Endothelial cell of umbilical vein (primary cell): ENCODE measurements around the gene BCS1L. TPM values are rescaled to one million over a fixed set of nuclear protein-coding genes. Genes with fewer than 3 reads are reported as not detected.

Source experiments
- BruUV-seq: library from RNA; stranded (reverse); fragments of 400-500 nt; replicated peaks from 2 replicates; lab custom pipeline; 2021; lab: Mats Ljungman, UMichigan
- CTCF ChIA-PET: fragments of 300-600, 350-600 bp; sonication (Branson Sonifier 250); formaldehyde crosslinking; loops from one replicate; lab custom pipeline; 2021; ENCODE audit warnings: antibody characterized with exemption, inconsistent platforms; lab: Charles Lee
- POLR2A ChIA-PET: fragments of 300-600, 350-600 bp; sonication (Branson Sonifier 250); formaldehyde crosslinking; loops from one replicate; lab custom pipeline; 2021; ENCODE audit warnings: antibody characterized with exemption, inconsistent platforms; lab: Charles Lee
- DNase-seq: peaks from one replicate; pipeline ENCODE4 v3.0.0-alpha.2; 2011; ENCODE audit warnings: low read depth, low spot score
- FAIRE-seq: peaks from 2 replicates; lab custom pipeline; 2011; peaks lifted over from hg19 to GRCh38; lab: Jason Lieb, UNC
- H2AFZ ChIP-seq: 2 replicates; pipeline ENCODE4 v1.6.0; 2012; ENCODE audit warnings: low read depth, low read length, control low read depth, inconsistent platforms
- H3K27ac ChIP-seq: 2 replicates; pipeline ENCODE4 v1.5.1; 2011; ENCODE audit warnings: low read depth, mild to moderate bottlenecking, control low read depth, low read length, moderate library complexity; ENCODE audit not compliant: insufficient read depth
- H3K27me3 ChIP-seq, 2 experiments: 2 replicates each; pipeline versions ENCODE4 v1.6.0 to v1.6.1; 2011; ENCODE audit warnings: low read length in 2 of 2, mixed read lengths in 1 of 2; ENCODE audit not compliant: control insufficient read depth in 2 of 2, insufficient read depth in 2 of 2
- H3K36me3 ChIP-seq, 2 experiments: 2 replicates in 1 of 2; 3 replicates in 1 of 2; pipeline ENCODE4 v1.5.1; 2011; ENCODE audit warnings: low read length in 2 of 2, mild to moderate bottlenecking in 1 of 2, moderate library complexity in 1 of 2; ENCODE audit not compliant: control insufficient read depth in 2 of 2, insufficient read depth in 2 of 2; ENCODE audit errors: extremely low read depth in 1 of 2
- H3K4me1 ChIP-seq: 3 replicates; pipeline ENCODE4 v1.5.1; 2011; ENCODE audit warnings: mild to moderate bottlenecking, low read length; ENCODE audit not compliant: control insufficient read depth, insufficient read depth; ENCODE audit errors: extremely low read depth
- H3K4me2 ChIP-seq: 2 replicates; pipeline ENCODE4 v1.6.1; 2011; ENCODE audit warnings: low read length, control low read depth, mixed read lengths; ENCODE audit not compliant: insufficient read depth
- H3K4me3 ChIP-seq, 3 experiments: fragments of 200-600 bp in 1 of 3; sonication (generic), shearing (Covaris generic) in 1 of 3; replicated peaks in 1 of 3; 2 replicates each; pipeline ENCODE4 v1.5.1; 2011 to 2016; ENCODE audit warnings: control low read depth in 3 of 3, low read length in 3 of 3, mild to moderate bottlenecking in 2 of 3, inconsistent platforms in 1 of 3, low read depth in 1 of 3, moderate library complexity in 1 of 3; ENCODE audit not compliant: insufficient read depth in 1 of 3
- H3K79me2 ChIP-seq: 2 replicates; pipeline ENCODE4 v1.6.0; 2012; ENCODE audit warnings: low read length, inconsistent platforms; ENCODE audit not compliant: control insufficient read depth, insufficient read depth
- H3K9ac ChIP-seq: replicated peaks from 2 replicates; pipeline ENCODE3; 2011; ENCODE audit warnings: low read length, control low read depth; ENCODE audit not compliant: insufficient read depth; ENCODE audit errors: extremely low read depth
- H3K9me1 ChIP-seq: replicated peaks from 3 replicates; pipeline ENCODE4 v1.6.0; 2011; ENCODE audit warnings: mild to moderate bottlenecking, low read length; ENCODE audit not compliant: control insufficient read depth, insufficient read depth; ENCODE audit errors: extremely low read depth
- H3K9me3 ChIP-seq: replicated peaks from 2 replicates; pipeline ENCODE4 v1.5.1; 2012; ENCODE audit warnings: low read length, inconsistent platforms; ENCODE audit not compliant: control insufficient read depth, insufficient read depth
- H4K20me1 ChIP-seq: replicated peaks from 2 replicates; pipeline ENCODE3; 2011; ENCODE audit warnings: mild to moderate bottlenecking, low read length; ENCODE audit not compliant: control insufficient read depth, insufficient read depth; ENCODE audit errors: extremely low read depth
- EZH2 ChIP-seq: IDR thresholded peaks from 2 replicates; pipeline ENCODE4 v1.6.1; 2012; ENCODE audit warnings: borderline replicate concordance, low read depth, mild to moderate bottlenecking, moderate library complexity, low read length, inconsistent platforms; ENCODE audit not compliant: severe bottlenecking
- FOS ChIP-seq: IDR thresholded peaks from 2 replicates; pipeline ENCODE4 v1.6.1; 2011; ENCODE audit warnings: mild to moderate bottlenecking, low read length, moderate library complexity, borderline replicate concordance; ENCODE audit not compliant: insufficient read depth
- GATA2 ChIP-seq: IDR thresholded peaks from 2 replicates; pipeline ENCODE4 v1.7.0; 2011; ENCODE audit warnings: low read depth, mild to moderate bottlenecking, moderate library complexity, mixed read lengths, low read length; ENCODE audit not compliant: insufficient read length, insufficient read depth
- JUN ChIP-seq: IDR thresholded peaks from 2 replicates; pipeline ENCODE4 v1.6.1; 2011; ENCODE audit warnings: borderline replicate concordance, low read depth; ENCODE audit not compliant: insufficient read length, insufficient read depth
- MYC ChIP-seq: IDR thresholded peaks from one replicate; pipeline ENCODE4 v1.6.1; 2011; ENCODE audit warnings: mild to moderate bottlenecking, low read depth, low read length
- POLR2A ChIP-seq: IDR thresholded peaks from 2 replicates; pipeline ENCODE4 v1.6.1; 2012; ENCODE audit warnings: low read depth, mild to moderate bottlenecking, control low read depth, low read length
- POLR2AphosphoS5 ChIP-seq: IDR thresholded peaks from 2 replicates; pipeline ENCODE4 v1.6.1; 2012; ENCODE audit warnings: low read depth, mild to moderate bottlenecking, control low read depth, low read length, moderate library complexity; ENCODE audit not compliant: insufficient read depth
- dilution Hi-C: fragments of 300-500 bp; cut with MboI; formaldehyde crosslinking; loops from one replicate; pipeline ENCODE4 v1.15.0; 2019; ENCODE audit warnings: low sequenced_read_pairs; ENCODE audit not compliant: extremely low pct_ligation_motif_present
- intact Hi-C: fragments of 100-400 bp; cut with micrococcal nuclease; formaldehyde crosslinking; loops from one replicate; pipeline ENCODE4 v1.10.0; 2022
- polyA plus RNA-seq, 4 experiments: library from polyadenylated mRNA; depleted of rRNA in 3 of 4; stranded (reverse) in 3 of 4; unstranded in 1 of 4; fragments of >200 nt; gene quantifications; 2 replicates each; pipeline versions ENCODE4 v1.2.1 to v1.2.3, GENCODE V29; 2011 to 2012; ENCODE audit warnings: missing spikeins in 1 of 4
- total RNA-seq: library from RNA; stranded (reverse); gene quantifications from 2 replicates; pipeline ENCODE4 v1.2.3, GENCODE V29; 2021
- TF ChIP-seq, protein P1 (sequence below), 2 donors: IDR thresholded peaks; 1 replicate in 1 of 2; 2 replicates in 1 of 2; pipeline ENCODE4 v1.5.1; 2011; ENCODE audit warnings: low read length in 2 of 2, mild to moderate bottlenecking in 2 of 2, moderate library complexity in 2 of 2, control low read depth in 1 of 2, inconsistent platforms in 1 of 2, low read depth in 1 of 2; ENCODE audit not compliant: insufficient read depth in 1 of 2; ENCODE audit errors: extremely low read depth in 1 of 2
- TF ChIP-seq, protein P2 (sequence below): IDR thresholded peaks from 2 replicates; pipeline ENCODE4 v1.6.1; 2011; ENCODE audit not compliant: insufficient read depth, insufficient read length

The BCS1L gene
- total and polyA plus RNA-seq, 2 donors (not counting 3 experiments of a cell fraction or from before 2014, with no cell fraction given), result 57.4 to 70.3 TPM

DNA sequence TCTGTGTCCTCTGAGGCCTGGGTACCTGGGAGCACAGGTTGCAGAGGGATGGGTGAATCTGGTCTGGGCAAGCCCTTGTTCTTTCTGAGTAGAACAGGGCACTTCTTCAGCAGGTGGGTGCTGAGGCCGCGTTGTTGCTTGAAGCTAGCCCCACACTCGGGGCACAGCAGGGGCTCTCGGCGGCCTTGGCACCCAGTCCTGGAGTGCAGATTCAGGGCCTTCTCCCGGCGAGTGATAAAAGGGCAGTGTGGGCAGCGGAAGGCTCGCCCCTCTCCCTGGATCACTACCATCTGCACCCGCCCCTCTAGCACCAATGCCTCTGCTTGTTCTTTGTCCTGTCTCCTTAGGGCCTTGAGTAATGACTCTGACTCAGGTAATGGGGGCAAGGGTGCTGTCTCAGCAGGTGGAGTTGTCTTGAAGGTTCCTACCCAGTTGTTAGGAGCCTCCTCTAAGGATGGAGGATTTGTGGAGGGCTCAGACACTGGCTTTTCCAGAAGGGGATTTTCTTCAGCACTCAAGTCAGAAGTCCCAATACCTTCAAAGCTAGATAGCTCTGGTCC is 15.7 kb upstream of the BCS1L start:
- Histone ChIP-seq H3K79me2 (peaks cover 9% of the 10 kb centered on the region), H3K36me3 (peaks cover 24 to 52% of the 10 kb centered on the region in 2 experiments), H3K27me3 (no peaks in the 10 kb centered on the region), H3K9me1 (no peaks in the 10 kb centered on the region), H3K9me3 (no peaks in the 10 kb centered on the region), H4K20me1 (no peaks in the 10 kb centered on the region), H2AFZ (no peak overlapping the region), H3K27ac (no peak overlapping the region), H3K4me3 (no peak overlapping the region), H3K4me1 (peaks cover 6% of the 10 kb centered on the region), H3K9ac (no peak overlapping the region), H3K4me2 (no peak overlapping the region)
- no peak for FAIRE-seq
- no peak for DNase-seq
- TF ChIP-seq POLR2AphosphoS5 (no peak), JUN (no peak), POLR2A (no peak), GATA2 (no peak), FOS (no peak), EZH2 (no peak), MYC (no peak)
- TF ChIP-seq, protein P1, sequence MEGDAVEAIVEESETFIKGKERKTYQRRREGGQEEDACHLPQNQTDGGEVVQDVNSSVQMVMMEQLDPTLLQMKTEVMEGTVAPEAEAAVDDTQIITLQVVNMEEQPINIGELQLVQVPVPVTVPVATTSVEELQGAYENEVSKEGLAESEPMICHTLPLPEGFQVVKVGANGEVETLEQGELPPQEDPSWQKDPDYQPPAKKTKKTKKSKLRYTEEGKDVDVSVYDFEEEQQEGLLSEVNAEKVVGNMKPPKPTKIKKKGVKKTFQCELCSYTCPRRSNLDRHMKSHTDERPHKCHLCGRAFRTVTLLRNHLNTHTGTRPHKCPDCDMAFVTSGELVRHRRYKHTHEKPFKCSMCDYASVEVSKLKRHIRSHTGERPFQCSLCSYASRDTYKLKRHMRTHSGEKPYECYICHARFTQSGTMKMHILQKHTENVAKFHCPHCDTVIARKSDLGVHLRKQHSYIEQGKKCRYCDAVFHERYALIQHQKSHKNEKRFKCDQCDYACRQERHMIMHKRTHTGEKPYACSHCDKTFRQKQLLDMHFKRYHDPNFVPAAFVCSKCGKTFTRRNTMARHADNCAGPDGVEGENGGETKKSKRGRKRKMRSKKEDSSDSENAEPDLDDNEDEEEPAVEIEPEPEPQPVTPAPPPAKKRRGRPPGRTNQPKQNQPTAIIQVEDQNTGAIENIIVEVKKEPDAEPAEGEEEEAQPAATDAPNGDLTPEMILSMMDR (IDR thresholded peaks at IDR 0.05; ENCODE audit: extremely low read depth in 1 of 2, insufficient read depth in 1 of 2, low read depth in 1 of 2, low read length in 2 of 2), result no peak
- TF ChIP-seq, protein P2, sequence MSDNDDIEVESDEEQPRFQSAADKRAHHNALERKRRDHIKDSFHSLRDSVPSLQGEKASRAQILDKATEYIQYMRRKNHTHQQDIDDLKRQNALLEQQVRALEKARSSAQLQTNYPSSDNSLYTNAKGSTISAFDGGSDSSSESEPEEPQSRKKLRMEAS, result no peak
- ChIA-PET POLR2A (no interaction called here), CTCF (no interaction called here)
- no TSS peak for BruUV-seq
- dilution Hi-C loops (no loop called here), intact Hi-C loops (no loop called here)
